Measurements from ENCODE around the gene RGS3.
A peak's percentile ranks its signal among the peaks of the same experiment; 100 is the strongest.

DNA sequence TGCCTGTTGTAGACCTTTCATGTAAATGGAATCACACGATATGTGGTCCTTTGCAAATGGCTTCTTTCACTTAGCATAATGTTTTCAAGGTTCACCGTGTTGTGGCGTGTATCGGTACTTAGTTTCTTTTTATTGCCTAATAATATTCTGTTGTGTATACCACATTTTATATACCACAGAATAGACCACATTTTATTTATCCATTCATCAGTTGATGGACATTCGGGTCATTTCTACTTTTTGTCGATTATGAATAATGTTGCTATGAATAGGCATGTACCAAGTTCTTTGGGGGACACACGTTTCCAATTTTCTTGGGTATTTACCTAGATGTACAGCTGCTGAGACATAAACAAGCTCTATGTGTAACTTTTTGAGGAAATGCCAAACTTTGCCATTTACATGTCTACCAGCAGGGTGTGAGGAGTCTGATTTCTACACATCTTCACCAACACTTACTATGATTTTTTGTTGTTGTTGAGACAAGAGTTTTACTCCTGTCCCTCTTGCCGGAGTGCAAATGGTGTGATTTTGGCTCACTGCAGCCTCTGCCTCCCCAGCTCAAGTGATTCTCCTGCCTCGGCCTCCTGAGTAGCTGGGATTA lies 144.7 kb downstream of the RGS3 start:
- no peak for TF ChIP-seq POLR2A (IDR thresholded peaks at IDR 0.05)
- TF ChIP-seq, protein P1, sequence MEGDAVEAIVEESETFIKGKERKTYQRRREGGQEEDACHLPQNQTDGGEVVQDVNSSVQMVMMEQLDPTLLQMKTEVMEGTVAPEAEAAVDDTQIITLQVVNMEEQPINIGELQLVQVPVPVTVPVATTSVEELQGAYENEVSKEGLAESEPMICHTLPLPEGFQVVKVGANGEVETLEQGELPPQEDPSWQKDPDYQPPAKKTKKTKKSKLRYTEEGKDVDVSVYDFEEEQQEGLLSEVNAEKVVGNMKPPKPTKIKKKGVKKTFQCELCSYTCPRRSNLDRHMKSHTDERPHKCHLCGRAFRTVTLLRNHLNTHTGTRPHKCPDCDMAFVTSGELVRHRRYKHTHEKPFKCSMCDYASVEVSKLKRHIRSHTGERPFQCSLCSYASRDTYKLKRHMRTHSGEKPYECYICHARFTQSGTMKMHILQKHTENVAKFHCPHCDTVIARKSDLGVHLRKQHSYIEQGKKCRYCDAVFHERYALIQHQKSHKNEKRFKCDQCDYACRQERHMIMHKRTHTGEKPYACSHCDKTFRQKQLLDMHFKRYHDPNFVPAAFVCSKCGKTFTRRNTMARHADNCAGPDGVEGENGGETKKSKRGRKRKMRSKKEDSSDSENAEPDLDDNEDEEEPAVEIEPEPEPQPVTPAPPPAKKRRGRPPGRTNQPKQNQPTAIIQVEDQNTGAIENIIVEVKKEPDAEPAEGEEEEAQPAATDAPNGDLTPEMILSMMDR (IDR thresholded peaks at IDR 0.05), result peak in 1 of 7 experiments; percentile 9
